Testis (tissue), 2 donors: ENCODE results near the gene ELFN1.

Source experiments
- POLR2A ChIP-seq: fragments of 450-650 bp; IDR thresholded peaks from one replicate; pipeline ENCODE4 v1.6.1; 2017; ENCODE audit warnings: antibody characterized with exemption, mild to moderate bottlenecking, moderate library complexity
- TF ChIP-seq, protein P1 (sequence below), 3 experiments: fragments of 450-650 bp in 2 of 3; fragments of 200-600 bp in 1 of 3; sonication (generic) in 1 of 3; IDR thresholded peaks; one replicate each; pipeline ENCODE4 v1.5.1; 2016 to 2019; ENCODE audit warnings: antibody characterized with exemption in 3 of 3, mild to moderate bottlenecking in 2 of 3, moderate library complexity in 1 of 3

DNA sequence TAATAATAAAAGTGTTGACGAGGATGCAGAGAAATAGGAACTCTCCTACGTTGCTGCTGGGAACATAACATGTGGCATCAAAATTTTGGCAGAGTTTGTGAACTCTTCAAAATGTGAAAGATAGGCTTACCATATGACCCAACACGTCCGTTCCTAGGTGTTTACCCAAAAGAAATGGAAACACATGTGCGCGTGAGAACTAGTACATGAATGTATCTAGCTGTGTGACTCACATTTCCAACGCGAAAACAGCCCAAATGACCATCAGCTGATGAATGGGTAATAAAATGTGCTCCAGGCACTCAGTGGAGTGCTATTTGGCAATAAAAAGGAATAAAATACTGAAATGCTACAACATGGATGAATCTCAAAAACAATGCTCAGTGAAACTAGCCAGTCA lies 10.4 kb upstream of the ELFN1 start:
- TF ChIP-seq, protein P1, sequence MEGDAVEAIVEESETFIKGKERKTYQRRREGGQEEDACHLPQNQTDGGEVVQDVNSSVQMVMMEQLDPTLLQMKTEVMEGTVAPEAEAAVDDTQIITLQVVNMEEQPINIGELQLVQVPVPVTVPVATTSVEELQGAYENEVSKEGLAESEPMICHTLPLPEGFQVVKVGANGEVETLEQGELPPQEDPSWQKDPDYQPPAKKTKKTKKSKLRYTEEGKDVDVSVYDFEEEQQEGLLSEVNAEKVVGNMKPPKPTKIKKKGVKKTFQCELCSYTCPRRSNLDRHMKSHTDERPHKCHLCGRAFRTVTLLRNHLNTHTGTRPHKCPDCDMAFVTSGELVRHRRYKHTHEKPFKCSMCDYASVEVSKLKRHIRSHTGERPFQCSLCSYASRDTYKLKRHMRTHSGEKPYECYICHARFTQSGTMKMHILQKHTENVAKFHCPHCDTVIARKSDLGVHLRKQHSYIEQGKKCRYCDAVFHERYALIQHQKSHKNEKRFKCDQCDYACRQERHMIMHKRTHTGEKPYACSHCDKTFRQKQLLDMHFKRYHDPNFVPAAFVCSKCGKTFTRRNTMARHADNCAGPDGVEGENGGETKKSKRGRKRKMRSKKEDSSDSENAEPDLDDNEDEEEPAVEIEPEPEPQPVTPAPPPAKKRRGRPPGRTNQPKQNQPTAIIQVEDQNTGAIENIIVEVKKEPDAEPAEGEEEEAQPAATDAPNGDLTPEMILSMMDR (IDR thresholded peaks at IDR 0.05): no peak
- TF ChIP-seq POLR2A: no peak
